IPS-NIHi7 (cell line): Measurements from ENCODE around the gene RPL23.

Experiments
- DNase-seq: peaks from one replicate; pipeline ENCODE4 v3.0.0; 2012; ENCODE audit warnings: mixed read lengths; ENCODE audit errors: extremely low spot score

The RPL23 gene

GRCh38 chr17:38883592-38884526, 30.3 kb upstream of the RPL23 start:
- DNase-seq, result peak; percentile 63

DNA sequence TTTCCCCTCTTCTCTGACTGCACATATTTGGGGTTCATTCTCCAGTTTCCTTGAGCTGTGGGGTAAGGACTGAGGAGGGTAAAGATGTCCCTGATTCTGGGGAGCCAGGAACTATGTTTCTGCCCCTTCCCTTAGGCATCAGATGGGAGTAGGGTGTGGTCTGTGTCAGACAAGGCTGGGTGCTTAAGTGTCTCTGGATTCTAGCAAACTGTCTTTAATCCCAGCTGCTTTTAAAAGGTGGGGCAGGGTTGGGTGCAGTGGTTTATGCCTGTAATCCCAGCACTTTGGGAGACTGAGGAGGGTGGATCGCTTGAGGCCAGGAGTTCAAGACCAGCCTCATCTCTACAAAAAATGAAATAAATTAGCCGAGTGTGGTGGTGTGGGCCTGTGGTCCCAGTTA, 29.3 kb upstream of the RPL23 start:
- DNase-seq, result no peak

GRCh38 chr17:38881600-38882191, 28.2 kb upstream of the RPL23 start:
- DNase-seq, result no peak

DNA sequence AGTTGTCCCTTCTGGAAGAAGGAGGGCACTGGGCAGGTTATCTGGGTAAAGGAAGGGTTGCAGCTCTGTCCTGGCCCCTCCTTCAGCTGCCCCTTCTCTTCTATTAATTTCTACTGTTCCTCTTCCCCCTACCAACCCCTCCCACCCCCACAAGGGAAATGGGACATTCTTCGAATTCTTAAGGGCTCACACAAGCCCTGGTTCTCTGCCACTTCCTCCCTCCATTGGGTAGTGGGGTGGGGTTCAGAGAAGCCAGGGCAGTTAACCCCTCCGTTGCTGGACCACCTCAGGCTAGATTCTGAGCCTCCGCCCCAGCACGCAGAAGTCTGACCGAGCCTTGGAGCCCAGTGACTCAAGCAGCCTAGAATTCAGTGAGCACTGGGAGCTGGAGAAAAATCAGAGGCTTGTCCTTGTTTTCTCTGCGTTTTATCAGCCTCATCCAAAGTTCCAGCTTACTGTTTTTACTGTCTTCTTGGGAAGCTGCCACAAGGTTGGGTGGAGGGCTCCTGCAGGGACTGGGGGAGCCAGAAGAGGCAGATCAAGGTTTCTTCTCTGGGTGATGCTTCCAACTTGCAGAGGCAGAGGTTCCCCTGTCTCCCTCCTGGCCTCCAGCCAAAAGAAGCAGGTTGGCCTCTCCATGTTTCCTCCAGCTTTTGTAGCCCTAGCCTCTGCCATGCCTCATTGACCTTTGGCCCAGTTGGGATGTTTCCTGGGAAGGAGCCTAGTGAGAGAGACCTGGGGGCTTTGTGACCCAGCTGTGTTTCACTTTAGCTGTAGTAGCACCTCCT, 26.6 kb upstream of the RPL23 start:
- peak; percentile 95 for DNase-seq

DNA sequence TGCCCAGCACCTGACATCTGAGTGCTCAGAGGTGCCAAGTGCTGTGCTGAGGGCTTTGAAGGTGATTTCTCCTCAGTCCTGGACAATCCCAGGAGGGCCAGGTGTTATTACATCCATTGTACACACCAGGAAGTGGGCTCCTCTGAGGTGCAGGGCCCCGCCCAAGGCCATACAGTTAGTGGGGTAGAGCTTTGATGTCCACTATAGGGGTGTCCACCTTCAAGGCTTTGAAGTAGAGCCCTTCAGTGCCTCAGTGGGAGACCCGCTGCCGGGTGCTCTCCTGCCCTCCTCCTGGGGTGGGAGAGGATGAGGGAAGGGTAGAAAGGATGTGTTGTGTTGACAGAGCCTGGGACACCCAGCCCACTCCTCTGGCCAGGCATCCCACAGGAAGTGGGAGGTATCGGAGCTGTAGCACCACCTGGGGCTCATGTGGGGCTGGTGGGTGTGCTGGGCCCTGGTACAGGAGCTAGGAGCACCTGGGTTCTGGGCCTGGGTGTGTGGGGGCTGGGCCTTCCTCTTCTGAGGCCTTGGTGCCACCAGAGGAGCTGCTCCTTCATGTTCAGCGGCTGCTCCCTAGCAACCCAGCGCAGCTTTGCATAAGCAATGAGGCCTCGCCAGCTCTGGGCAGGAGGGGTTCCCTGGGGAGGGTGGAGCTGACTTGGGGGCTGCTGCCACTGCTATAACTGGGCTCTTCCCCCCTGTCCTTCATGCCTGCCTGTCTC, 23.8 kb upstream of the RPL23 start:
- DNase-seq, result no peak

GRCh38 chr17:38875477-38876075, 22.1 kb upstream of the RPL23 start:
- DNase-seq, result no peak

- DNase-seq, result no peak
Measured at GRCh38 chr17:38874505-38875400, 21.2 kb upstream of the RPL23 start.

DNA sequence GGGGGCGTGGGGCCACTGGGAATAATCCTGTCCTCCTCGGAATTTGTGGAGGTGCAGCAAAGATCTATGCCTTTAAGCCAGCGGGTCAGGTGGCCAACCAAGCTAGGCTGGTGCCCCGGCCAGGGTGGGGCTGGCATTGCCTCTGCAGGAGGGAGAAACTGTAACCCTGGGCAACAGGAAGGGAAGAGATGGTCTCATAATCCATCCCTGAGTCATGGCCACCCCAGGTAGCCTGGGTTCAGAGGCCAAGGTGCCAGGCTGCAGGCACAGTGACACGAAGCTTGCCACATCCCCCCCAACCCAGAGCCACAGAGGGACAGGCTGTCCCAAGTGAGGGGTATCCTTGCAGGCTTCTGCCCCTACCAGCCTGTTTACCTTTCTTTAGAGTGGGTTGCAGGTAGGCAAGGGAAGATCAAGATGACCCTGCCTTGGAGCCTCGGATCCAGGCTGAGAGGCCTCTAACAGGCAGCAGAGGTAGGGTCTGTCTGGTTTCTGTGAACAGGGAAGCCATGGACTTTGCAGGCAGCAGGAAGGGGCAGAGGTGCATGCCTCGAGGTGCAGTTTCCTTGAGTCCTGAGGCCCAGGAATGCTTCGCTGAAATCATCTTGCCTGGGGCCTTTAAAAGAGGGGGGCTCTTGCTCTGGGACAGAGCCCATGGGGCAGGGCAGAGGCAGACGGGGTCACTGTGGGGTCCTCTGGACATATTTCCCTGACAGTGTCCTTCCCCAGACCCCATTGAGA, 20.3 kb upstream of the RPL23 start:
- no peak for DNase-seq

GRCh38 chr17:38872671-38873385, 19.3 kb upstream of the RPL23 start:
- no peak for DNase-seq

DNA sequence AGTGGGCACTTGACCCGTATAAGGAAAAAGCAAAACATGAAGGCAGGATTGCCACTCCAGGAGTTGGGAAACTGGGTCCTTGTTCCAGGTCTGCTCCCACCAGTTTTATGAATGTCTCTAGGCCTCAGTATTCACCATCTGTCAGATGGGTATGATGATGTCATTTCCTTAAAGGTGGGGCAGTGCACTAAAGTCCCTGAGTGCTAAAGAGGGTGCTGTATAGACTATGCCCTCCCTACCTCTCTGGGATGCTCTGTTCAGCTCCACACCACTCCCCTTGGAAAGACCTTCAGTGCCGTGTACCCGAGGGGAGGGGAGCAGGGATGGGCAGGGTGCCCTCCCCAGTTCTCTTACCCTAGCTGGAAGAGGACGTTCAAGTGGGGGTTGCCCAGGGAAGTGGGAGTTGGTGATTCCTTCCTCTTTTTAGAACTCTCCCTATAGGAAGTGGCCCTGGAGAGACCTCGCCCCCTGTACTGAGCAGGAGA, 18.5 kb upstream of the RPL23 start:
- DNase-seq, result no peak

DNA sequence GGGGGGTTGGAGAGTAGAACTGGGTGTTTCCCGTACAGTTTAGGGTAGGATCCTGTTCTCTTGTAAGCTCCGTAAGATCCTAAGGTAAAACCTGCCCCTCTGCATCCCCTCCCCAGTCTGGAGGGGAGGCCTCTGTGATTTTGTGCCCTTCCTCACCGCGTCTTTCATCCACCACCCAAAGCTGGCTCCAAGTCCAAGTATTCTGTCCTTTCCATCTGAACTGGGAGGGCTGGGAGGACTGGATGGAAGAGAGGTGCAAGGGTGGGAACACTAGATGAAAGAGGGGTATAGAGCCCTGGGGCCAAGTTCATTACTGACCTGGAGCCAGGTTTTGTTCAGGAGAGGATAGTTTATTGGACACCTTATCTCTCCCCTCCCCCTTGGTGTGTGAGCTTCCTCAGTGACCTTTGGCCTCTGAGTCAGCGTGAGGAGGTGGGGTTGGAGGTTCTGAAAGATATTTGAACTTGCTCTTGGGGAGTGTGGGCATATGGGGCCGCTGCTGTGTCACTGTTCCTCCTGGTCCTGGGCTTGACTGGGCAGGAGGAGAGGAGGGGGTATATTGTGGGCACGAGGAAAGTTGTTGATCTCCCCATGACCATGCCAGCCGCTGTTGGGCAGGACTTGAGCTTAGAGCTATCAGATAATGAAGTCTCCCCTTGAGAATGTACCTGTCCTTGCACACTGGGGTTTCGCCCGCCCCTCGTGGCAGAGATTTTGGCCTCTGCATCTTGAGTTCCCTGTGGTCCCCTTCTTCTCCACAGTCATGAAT, 17.9 kb upstream of the RPL23 start:
- no peak for DNase-seq

GRCh38 chr17:38870259-38871165, 17.0 kb upstream of the RPL23 start:
- no peak for DNase-seq

DNA sequence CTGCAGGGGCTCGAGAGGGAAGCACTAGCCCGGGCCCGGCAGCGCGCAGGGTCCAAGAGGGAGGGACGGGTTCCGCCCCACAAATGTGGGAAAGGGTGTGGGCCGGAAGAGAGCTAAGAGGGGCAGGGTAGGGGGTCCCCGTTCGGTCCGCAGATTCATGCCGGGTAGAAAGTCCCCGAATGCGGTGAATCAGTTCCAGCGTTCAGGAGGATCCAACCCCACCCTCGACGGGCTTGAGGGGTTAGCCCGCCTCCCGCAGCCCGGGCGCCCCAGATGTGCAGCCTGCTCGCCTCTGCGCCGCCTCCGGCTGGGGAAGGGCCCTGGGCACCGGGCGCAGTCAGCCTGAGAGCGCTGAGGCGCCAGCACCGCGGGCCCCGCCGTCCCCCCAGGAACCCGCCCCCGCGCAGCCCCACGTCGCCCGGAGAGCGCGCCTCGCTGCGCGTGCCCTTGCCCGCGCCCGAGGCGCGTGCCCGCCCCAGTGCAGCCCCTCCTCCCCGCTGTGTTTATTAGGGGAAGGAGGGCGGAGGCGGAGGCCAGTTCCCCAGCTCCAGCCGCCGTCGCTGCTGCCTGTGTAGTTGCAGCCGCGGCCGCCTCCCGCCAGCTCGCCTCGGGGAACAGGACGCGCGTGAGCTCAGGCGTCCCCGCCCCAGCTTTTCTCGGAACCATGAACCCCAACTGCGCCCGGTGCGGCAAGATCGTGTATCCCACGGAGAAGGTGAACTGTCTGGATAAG, 16.2 kb upstream of the RPL23 start, which contains the start of gene LASP1:
Gene LASP1, plus strand, starts transcription at position 533 of the 733 bp plus-strand sequence. Its CDS starts 132 bp downstream, at position 665.
- peak; percentile 80 for DNase-seq

DNA sequence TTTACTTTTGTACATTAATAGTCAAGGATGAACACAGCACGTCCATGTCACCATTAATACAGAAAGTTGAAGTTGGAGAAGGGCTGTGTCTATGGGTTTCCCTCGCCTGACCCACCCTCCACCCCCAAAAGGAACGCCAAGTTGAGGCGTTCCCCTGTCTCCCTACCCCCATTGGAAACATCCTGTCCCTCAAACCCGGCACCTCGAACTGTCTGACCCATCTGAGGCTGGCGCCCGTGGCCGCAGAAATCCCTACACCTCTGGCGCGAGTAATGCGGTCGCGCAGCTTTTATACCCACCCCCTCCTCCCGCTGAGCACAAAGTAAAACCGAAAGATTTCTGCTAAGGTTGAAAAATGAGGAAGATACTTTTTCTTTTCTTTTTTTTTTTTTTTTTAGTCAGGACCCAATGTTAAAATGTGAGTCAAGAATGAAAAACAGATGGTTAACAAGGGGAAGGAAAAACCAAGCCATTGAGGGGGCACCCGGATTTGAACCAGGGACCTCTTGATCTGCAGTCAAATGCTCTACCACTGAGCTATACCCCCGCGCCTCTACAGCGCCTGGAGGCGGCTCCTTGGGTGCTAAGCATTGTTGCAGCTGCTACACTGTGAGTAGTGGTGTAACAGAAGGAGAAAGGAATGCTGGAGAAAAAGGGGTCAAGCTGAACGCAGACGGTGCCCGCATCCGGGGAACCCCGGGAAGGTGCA, 15.4 kb upstream of the RPL23 start:
- peak; percentile 63 for DNase-seq
